ENCODE results near the gene LMBR1. TPM values are rescaled to one million over a fixed set of nuclear protein-coding genes. Genes with fewer than 3 reads are reported as not detected.
"Not testable (repeated sequence)": the region's sequence is repeated elsewhere in the genome, so short reads cannot be mapped to it uniquely, and the experiment has no call there.

Gene LMBR1
- polyA plus RNA-seq: 1 to 10 TPM; 4.4 to 7.0 TPM

DNA sequence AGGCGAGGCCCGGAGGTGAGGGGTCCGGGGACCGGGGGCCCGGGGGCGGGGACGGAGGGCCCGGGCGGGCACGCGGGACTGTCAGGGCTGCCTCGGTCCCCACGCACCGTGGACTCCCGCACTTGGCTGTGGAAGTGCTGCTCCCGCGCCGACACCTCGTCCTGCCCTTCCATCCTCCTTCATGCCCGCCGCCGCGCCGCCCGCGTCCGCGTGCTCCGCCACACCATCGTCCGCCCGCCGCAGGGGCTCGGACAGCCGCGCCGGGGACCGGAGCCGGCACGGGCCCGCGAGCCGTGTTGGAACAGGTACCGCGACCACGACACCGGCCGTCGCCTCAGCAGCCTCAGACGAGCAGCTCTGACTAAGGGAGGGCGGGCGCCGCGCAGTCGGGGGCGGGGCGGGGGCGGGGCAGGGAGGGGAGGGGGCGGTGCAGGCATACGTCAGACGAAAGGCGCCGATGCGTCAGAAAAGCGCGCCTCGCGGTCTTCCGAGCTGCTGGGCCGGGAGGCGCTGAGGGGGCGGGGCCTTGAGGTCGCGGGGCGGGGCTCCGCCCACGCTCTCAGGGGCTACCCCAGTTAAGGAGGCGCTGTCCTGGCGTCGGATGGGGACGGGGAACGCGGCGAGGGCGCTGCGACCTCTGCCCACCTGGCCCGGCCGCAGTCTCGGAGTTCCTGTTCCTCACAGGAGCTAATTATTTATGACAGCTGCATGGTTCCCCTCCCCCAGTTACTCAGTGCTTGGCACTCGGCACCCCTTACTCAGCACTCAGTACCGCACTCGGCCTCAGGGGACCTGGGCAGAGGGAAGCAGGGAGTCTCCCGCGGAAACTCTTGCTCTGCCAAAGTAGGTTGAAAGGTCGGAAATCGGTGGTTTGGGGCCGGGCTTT is at the start of gene LMBR1:
TSS of gene LMBR1 (minus strand) at position 363 of the 886 bp plus-strand sequence. CDS start at position 173, 190 bp downstream.
- WGBS, 2 donors: 1% methylated on average over 55 to 97 of the region's 97 CpGs
- H3K4me3 ChIP-seq (ENCODE audit: low read depth in 1 of 2, low read length in 2 of 2): peak within 1 kb of the TSS; percentile 64 to 99
- no peaks in the 10 kb centered on the region for H3K27me3 ChIP-seq (ENCODE audit: control insufficient read depth in 1 of 2, insufficient read depth in 2 of 2, low read length in 2 of 2)
- H3K4me1 ChIP-seq (ENCODE audit: control insufficient read depth in 2 of 2, insufficient read depth in 2 of 2, low read length in 1 of 2): peaks cover 0 to 2% of the 10 kb centered on the region in 2 donors
- no peaks in the 10 kb centered on the region for H3K9me3 ChIP-seq (ENCODE audit: control insufficient read depth in 2 of 2, insufficient read depth in 1 of 2, low read depth in 1 of 2, low read length in 1 of 2)
- H3K36me3 ChIP-seq (ENCODE audit: control insufficient read depth in 2 of 2, insufficient read depth in 2 of 2, low read length in 1 of 2): no peaks in the 10 kb centered on the region
- H3K27ac ChIP-seq (ENCODE audit: low read depth in 2 of 2, low read length in 1 of 2): peak within 1 kb of the TSS; percentile 97 to 99

GRCh38 chr7:156942708-156943090 is 49.7 kb upstream of the LMBR1 start:
- 29 to 50% methylated on average over 24 of the region's 24 CpGs for WGBS, 2 donors
- Histone ChIP-seq H3K27ac (ENCODE audit: low read depth in 2 of 2, low read length in 1 of 2) (no peak overlapping the region), H3K27me3 (ENCODE audit: control insufficient read depth in 1 of 2, insufficient read depth in 2 of 2, low read length in 2 of 2) (no peaks in the 10 kb centered on the region), H3K9me3 (ENCODE audit: control insufficient read depth in 2 of 2, insufficient read depth in 1 of 2, low read depth in 1 of 2, low read length in 1 of 2) (peaks cover 0 to 10% of the 10 kb centered on the region in 2 donors), H3K4me1 (ENCODE audit: control insufficient read depth in 2 of 2, insufficient read depth in 2 of 2, low read length in 1 of 2) (no peaks in the 10 kb centered on the region), H3K36me3 (ENCODE audit: control insufficient read depth in 2 of 2, insufficient read depth in 2 of 2, low read length in 1 of 2) (no peaks in the 10 kb centered on the region), H3K4me3 (ENCODE audit: low read depth in 1 of 2, low read length in 2 of 2) (no peak overlapping the region)

- Histone ChIP-seq H3K4me3 (ENCODE audit: low read depth in 1 of 2, low read length in 2 of 2) (no peak overlapping the region), H3K4me1 (ENCODE audit: control insufficient read depth in 2 of 2, insufficient read depth in 2 of 2, low read length in 1 of 2) (no peaks in the 10 kb centered on the region), H3K36me3 (ENCODE audit: control insufficient read depth in 2 of 2, insufficient read depth in 2 of 2, low read length in 1 of 2) (no peaks in the 10 kb centered on the region), H3K27ac (ENCODE audit: low read depth in 2 of 2, low read length in 1 of 2) (no peak overlapping the region), H3K9me3 (ENCODE audit: control insufficient read depth in 2 of 2, insufficient read depth in 1 of 2, low read depth in 1 of 2, low read length in 1 of 2) (peaks cover 0 to 7% of the 10 kb centered on the region in 2 donors), H3K27me3 (ENCODE audit: control insufficient read depth in 1 of 2, insufficient read depth in 2 of 2, low read length in 2 of 2) (no peaks in the 10 kb centered on the region)
- 97% methylated on average over 86 to 92 of the region's 92 CpGs for WGBS, 2 donors
These were observed 48.6 kb upstream of the LMBR1 start for GRCh38 chr7:156941393-156942182.

- Histone ChIP-seq H3K4me1 (ENCODE audit: control insufficient read depth in 2 of 2, insufficient read depth in 2 of 2, low read length in 1 of 2) (no peaks in the 10 kb centered on the region), H3K9me3 (ENCODE audit: control insufficient read depth in 2 of 2, insufficient read depth in 1 of 2, low read depth in 1 of 2, low read length in 1 of 2) (peaks cover 0 to 7% of the 10 kb centered on the region in 2 donors), H3K27me3 (ENCODE audit: control insufficient read depth in 1 of 2, insufficient read depth in 2 of 2, low read length in 2 of 2) (no peaks in the 10 kb centered on the region), H3K4me3 (ENCODE audit: low read depth in 1 of 2, low read length in 2 of 2) (no peak overlapping the region), H3K36me3 (ENCODE audit: control insufficient read depth in 2 of 2, insufficient read depth in 2 of 2, low read length in 1 of 2) (no peaks in the 10 kb centered on the region), H3K27ac (ENCODE audit: low read depth in 2 of 2, low read length in 1 of 2) (no peak overlapping the region)
- 97% methylated on average over 57 of the region's 57 CpGs for WGBS, 2 donors
These were observed 47.6 kb upstream of the LMBR1 start for GRCh38 chr7:156940421-156941122.

DNA sequence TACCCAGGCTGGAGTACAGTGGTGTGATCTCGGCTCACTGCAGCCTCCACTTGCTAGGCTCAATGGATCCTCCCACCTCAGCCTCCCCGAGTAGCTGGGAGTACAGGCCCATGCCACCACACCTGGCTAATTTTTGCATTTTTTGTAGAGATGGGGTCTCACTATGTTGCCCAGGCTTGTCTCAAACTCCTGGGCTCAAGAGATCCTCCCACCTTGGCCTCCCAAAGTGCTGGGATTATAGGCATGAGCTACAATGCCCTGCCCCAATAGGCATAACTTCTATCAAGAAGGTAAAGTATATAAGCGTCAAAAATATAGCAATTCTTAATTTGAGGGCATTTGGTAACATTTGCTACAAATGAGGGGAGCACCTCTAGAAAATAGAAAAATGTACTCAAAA is 43.8 kb upstream of the LMBR1 start:
- not testable (repeated sequence) for H3K27me3 ChIP-seq (ENCODE audit: control insufficient read depth in 1 of 2, insufficient read depth in 2 of 2, low read length in 2 of 2); H3K27ac ChIP-seq (ENCODE audit: low read depth in 2 of 2, low read length in 1 of 2); H3K9me3 ChIP-seq (ENCODE audit: control insufficient read depth in 2 of 2, insufficient read depth in 1 of 2, low read depth in 1 of 2, low read length in 1 of 2); H3K36me3 ChIP-seq (ENCODE audit: control insufficient read depth in 2 of 2, insufficient read depth in 2 of 2, low read length in 1 of 2); H3K4me3 ChIP-seq (ENCODE audit: low read depth in 1 of 2, low read length in 2 of 2); H3K4me1 ChIP-seq (ENCODE audit: control insufficient read depth in 2 of 2, insufficient read depth in 2 of 2, low read length in 1 of 2)
- 95 to 97% methylated on average over 3 of the region's 3 CpGs for WGBS, 2 donors

DNA sequence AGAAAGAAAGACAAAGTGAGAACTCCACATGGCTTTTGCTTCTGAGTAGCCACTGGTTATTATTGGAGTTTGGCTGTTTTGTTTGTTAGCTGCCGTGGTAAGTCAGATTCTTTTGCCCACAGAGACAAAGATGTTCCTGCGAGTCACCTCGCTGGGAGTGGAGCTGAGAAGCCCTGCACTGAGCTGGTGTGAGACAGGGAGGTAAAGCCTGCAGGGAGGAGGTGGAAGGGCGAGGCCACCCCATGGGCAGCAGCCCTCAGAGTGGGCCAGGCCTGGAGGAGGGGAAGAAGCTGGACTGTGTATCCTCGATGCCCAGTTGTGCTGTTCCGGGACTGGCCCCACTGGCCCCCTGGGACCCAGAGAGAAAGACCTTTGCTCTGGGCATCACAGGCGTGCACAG is 42.3 kb upstream of the LMBR1 start:
- H3K9me3 ChIP-seq (ENCODE audit: control insufficient read depth in 2 of 2, insufficient read depth in 1 of 2, low read depth in 1 of 2, low read length in 1 of 2): no peaks in the 10 kb centered on the region
- H3K27ac ChIP-seq (ENCODE audit: low read depth in 2 of 2, low read length in 1 of 2): no peak overlapping the region
- H3K4me3 ChIP-seq (ENCODE audit: low read depth in 1 of 2, low read length in 2 of 2): no peak overlapping the region
- no peaks in the 10 kb centered on the region for H3K27me3 ChIP-seq (ENCODE audit: control insufficient read depth in 1 of 2, insufficient read depth in 2 of 2, low read length in 2 of 2)
- 86 to 89% methylated on average over 7 of the region's 7 CpGs for WGBS, 2 donors
- H3K36me3 ChIP-seq (ENCODE audit: control insufficient read depth in 2 of 2, insufficient read depth in 2 of 2, low read length in 1 of 2): no peaks in the 10 kb centered on the region
- no peaks in the 10 kb centered on the region for H3K4me1 ChIP-seq (ENCODE audit: control insufficient read depth in 2 of 2, insufficient read depth in 2 of 2, low read length in 1 of 2)

- Histone ChIP-seq H3K27me3 (ENCODE audit: control insufficient read depth in 1 of 2, insufficient read depth in 2 of 2, low read length in 2 of 2) (no peaks in the 10 kb centered on the region), H3K9me3 (ENCODE audit: control insufficient read depth in 2 of 2, insufficient read depth in 1 of 2, low read depth in 1 of 2, low read length in 1 of 2) (no peaks in the 10 kb centered on the region), H3K36me3 (ENCODE audit: control insufficient read depth in 2 of 2, insufficient read depth in 2 of 2, low read length in 1 of 2) (no peaks in the 10 kb centered on the region), H3K4me3 (ENCODE audit: low read depth in 1 of 2, low read length in 2 of 2) (no peak overlapping the region), H3K27ac (ENCODE audit: low read depth in 2 of 2, low read length in 1 of 2) (no peak overlapping the region), H3K4me1 (ENCODE audit: control insufficient read depth in 2 of 2, insufficient read depth in 2 of 2, low read length in 1 of 2) (no peaks in the 10 kb centered on the region)
- WGBS, 2 donors: 5 to 20% methylated on average over 7 of the region's 7 CpGs
These were observed 39.0 kb upstream of the LMBR1 start for GRCh38 chr7:156932006-156932405.

DNA sequence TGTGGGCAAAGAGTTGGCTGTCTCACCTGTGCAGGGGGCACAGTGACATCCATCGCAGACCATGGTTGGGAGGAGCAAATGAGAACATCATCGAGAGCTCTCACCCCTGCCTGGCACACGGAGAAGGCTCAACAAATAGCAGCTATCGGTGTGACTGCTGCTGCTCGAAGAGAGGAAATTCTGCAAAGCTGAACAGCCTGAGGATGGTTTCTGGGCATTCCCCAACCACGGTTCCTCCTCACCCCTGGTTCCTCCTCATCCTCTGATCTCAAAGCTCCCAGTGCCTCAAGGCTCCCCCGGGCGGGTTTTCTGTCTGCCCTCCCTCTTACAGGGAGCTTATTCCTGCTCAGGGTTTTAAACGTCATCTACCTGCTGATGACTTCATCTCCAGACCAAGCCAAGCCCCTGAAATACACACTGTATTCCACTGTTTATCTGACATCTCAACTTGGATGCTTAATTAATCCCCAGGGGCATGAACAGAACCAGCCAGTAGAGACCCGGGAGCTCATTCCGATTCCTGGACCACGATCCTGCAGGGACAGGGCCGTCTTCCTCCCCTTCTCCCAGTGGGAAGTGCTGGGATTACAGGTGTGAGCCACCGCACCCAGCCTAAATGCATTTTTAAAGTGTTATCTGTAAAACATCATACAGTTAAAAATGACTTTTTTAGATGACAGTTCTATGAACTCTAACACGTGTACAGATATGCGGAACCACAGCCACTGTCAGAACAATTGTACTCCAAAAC is 37.0 kb upstream of the LMBR1 start:
- Histone ChIP-seq H3K27ac (ENCODE audit: low read depth in 2 of 2, low read length in 1 of 2) (no peak overlapping the region), H3K27me3 (ENCODE audit: control insufficient read depth in 1 of 2, insufficient read depth in 2 of 2, low read length in 2 of 2) (no peaks in the 10 kb centered on the region), H3K4me3 (ENCODE audit: low read depth in 1 of 2, low read length in 2 of 2) (no peak overlapping the region), H3K9me3 (ENCODE audit: control insufficient read depth in 2 of 2, insufficient read depth in 1 of 2, low read depth in 1 of 2, low read length in 1 of 2) (no peaks in the 10 kb centered on the region), H3K36me3 (ENCODE audit: control insufficient read depth in 2 of 2, insufficient read depth in 2 of 2, low read length in 1 of 2) (no peaks in the 10 kb centered on the region), H3K4me1 (ENCODE audit: control insufficient read depth in 2 of 2, insufficient read depth in 2 of 2, low read length in 1 of 2) (no peaks in the 10 kb centered on the region)
- 53 to 67% methylated on average over 16 of the region's 16 CpGs for WGBS, 2 donors

DNA sequence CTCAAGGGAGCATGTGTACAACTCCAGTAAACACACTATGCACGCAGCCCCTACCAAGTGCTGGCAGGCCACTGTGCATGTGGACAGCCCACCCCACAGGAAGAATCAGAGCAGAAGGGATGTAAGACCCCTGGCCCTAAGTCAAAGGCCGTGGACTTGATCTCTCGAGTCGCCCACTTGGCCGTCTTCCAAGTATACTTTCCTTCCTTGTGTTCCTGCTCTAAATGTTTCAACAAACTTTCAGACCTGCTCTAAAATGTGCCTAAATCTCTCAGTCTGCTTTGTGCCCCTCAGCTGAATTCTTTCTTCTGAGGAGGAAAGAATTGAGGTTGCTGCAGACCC is 35.4 kb upstream of the LMBR1 start:
- no peaks in the 10 kb centered on the region for H3K36me3 ChIP-seq (ENCODE audit: control insufficient read depth in 2 of 2, insufficient read depth in 2 of 2, low read length in 1 of 2)
- 27 to 46% methylated on average over 5 of the region's 5 CpGs for WGBS, 2 donors
- no peaks in the 10 kb centered on the region for H3K27me3 ChIP-seq (ENCODE audit: control insufficient read depth in 1 of 2, insufficient read depth in 2 of 2, low read length in 2 of 2)
- H3K4me1 ChIP-seq (ENCODE audit: control insufficient read depth in 2 of 2, insufficient read depth in 2 of 2, low read length in 1 of 2): no peaks in the 10 kb centered on the region
- no peaks in the 10 kb centered on the region for H3K9me3 ChIP-seq (ENCODE audit: control insufficient read depth in 2 of 2, insufficient read depth in 1 of 2, low read depth in 1 of 2, low read length in 1 of 2)
- H3K27ac ChIP-seq (ENCODE audit: low read depth in 2 of 2, low read length in 1 of 2): no peak overlapping the region
- H3K4me3 ChIP-seq (ENCODE audit: low read depth in 1 of 2, low read length in 2 of 2): no peak overlapping the region
